ENCODE results near the gene CAAP1.
"Not testable (repeated sequence)": the region's sequence is repeated elsewhere in the genome, so short reads cannot be mapped to it uniquely, and the experiment has no call there.

Gene CAAP1

GRCh38 chr9:26833792-26834191 lies 58.8 kb downstream of the CAAP1 start:
- no peak for DNase-seq

- not testable (repeated sequence) for DNase-seq
These were observed 64.1 kb downstream of the CAAP1 start for GRCh38 chr9:26828391-26828955.

- no peak for DNase-seq
These were observed 77.8 kb downstream of the CAAP1 start for GRCh38 chr9:26814799-26815198.

- no peak for DNase-seq
These were observed 79.4 kb downstream of the CAAP1 start for GRCh38 chr9:26813247-26813646.

- no peak for DNase-seq
These were observed 80.4 kb downstream of the CAAP1 start for GRCh38 chr9:26812217-26812616.

- DNase-seq: no peak
These were observed 81.5 kb downstream of the CAAP1 start for GRCh38 chr9:26811106-26811505.

- DNase-seq: no peak
These were observed 82.8 kb downstream of the CAAP1 start for GRCh38 chr9:26809795-26810194.

- DNase-seq: no peak
These were observed 85.4 kb downstream of the CAAP1 start for GRCh38 chr9:26807161-26807560.

GRCh38 chr9:26802921-26803320 lies 89.7 kb downstream of the CAAP1 start:
- DNase-seq: no peak

GRCh38 chr9:26801772-26802171 lies 90.8 kb downstream of the CAAP1 start:
- DNase-seq: no peak

- DNase-seq: no peak
These were observed 92.3 kb downstream of the CAAP1 start for GRCh38 chr9:26800322-26800721.

GRCh38 chr9:26791274-26791673 lies 101.3 kb downstream of the CAAP1 start:
- no peak for DNase-seq
